GM19043 (cell line): ENCODE results near the gene COPE.
"Not testable (repeated sequence)": the region's sequence is repeated elsewhere in the genome, so short reads cannot be mapped to it uniquely, and the experiment has no call there.

Source experiments
- ATAC-seq: cut with Tn5 transposase; IDR thresholded peaks from one replicate; pipeline ENCODE4 v1.9.1; 2021; ENCODE audit warnings: low read depth; ENCODE audit not compliant: unreplicated experiment

The COPE gene

DNA sequence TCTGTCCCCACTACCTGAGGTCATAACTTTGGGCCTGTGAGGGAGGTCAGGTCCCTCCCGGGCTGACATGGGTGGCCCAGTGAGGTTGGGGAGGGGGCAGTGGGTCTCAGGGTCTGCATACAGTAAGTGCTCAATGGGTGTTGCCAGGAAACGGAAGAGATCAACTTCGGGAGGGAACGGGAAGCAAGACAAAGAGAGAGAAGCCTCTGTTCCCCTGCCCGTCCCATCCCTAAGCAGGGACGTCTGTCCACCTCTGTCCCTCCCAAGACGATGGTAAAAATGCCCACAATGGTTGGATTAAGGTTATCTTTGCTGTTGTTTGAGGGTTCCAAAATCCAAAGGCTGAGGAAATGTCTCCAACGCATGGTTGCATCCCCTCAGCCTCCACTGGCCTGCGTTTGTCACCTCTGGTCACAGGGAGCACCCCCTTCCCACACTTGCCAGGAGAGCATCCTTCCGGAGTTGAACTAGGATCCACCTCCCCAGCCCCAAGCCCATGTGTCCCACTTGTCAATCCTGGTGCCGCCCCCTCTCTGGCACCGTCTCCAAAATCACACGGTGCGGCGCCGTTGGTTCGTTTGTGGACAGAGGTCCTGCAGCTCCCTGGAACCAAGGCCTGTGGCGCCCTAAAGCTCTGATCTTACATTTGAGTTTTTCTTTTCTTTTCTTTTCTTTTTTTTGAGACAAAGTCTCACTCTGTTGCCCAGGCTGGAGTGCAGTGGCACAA is 22.6 kb upstream of the COPE start:
- ATAC-seq = no peak

DNA sequence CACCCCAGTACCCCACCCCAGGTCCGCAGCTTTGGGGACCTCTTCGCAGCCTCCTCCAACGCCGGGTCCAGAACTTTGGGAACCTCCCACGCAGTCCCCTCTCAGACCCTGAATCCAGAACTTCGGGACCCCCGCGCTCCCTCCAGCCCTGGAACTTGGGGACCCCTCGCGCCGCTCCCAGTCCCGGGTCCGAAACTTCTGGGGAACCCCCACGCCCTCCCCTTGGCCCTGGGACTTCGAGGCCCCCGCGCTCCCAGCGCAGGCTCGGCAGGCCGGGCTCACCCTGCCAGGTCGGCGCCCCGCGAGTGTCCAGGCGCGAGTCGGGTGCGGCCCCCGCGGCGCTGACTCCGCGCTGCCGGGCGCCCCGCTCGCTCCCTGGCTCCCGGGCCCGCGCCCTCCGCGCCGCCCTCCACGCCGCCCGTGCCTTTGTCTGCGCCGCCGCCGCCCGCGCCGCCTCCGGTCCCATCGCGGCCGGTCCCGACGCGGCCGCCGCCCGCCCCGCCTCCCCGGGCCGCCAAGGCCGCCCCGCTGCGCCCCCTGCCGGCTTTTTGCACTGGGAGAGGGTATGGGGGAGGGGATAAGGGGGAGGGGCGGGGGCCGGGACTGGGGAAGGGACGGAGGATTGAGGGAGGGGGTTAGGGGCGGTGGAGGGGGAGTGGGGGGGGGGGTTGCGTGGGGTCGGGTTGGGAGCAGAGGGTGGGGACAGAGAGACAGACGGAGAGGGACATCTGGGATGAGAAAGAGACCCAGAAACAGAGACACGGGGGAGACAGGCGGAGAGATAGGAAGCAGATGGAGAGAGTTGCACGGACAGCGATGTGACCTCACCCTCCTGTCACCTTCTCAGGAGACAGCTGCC is 21.8 kb upstream of the COPE start, which contains the start of gene HOMER3:
Gene HOMER3, minus strand, starts transcription at position 449 of the 859 bp plus-strand sequence. CDS start 2,235 bp downstream, outside the sequence.
- no peak for ATAC-seq

DNA sequence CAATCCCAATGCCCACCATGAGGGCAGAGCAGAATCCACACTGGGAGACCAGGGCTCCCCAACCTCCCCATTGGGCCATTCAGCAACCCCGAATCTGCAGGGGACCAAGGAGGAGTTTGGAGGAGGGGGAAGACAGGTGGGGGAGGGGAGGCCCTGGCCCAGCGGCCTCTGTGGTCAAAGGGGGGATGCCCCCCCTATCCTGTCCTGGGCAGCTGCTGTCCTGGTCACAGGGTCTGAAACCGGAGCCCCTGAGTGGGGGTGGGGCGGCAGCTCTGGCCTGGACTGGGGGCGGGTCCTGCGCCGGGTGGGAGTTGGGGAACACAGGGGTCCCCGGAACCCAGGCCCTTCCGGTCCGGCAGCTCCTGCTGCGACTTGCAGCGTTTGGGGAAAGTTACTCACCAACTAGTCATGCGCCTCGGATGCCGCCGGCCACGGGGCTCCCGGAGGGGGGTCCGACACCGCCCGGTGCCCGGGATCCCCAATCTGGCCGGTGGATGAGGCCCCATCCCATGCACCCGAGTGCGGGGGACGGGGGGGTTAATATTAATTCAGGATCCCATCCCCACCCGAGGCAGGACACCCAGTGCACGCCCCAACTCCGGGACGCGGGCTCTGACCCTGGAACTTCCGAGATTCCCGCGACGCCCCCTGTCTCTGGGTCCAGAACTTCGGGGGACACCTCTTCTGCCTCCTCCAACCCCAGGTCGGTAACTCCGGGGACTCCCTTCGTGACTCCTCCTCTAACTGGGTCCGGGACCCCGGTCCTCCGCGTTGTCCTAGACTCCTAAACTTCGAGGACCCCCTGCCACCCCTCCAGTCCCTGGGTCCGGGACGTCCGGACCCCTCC is 21.0 kb upstream of the COPE start:
- no peak for ATAC-seq

DNA sequence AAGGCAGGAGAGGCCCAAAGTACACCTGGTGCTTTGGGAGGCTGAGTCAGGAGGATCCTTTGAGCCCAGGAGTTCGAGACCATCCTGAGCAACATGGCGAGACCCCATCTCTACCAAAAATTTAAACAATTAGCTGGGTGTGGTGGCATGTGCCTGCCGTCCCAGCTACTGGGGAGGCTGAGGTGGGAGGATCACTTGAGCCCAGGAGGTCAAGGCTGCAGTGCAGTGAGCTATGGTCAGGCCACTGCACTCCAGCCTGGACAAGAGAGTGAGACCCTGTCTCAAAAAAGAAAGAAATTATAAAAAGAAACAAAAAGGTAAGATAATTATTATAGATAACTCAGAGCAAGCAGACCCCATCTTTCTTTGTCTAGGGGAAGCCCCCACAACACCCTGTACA is 20.0 kb upstream of the COPE start:
- ATAC-seq = no peak

DNA sequence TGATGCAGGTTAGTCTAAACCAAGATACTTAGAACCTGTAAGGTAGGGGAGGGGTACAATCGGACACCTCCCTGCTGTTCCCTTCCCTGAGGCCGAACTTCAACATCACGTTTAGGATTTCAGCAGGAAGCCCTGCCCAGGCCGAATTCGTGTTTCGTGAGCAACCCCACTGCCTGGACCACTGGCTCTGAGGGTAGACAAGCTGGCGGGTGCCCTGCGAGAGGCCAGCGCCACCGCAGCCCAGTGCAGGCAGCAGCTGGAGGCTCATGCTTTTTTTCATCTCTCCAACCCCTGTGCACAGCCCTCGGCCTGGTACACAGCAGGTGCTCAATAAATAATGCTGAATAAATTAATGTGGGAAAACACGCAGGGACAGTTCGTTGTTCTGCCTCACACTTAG is 14.1 kb upstream of the COPE start:
- no peak for ATAC-seq

DNA sequence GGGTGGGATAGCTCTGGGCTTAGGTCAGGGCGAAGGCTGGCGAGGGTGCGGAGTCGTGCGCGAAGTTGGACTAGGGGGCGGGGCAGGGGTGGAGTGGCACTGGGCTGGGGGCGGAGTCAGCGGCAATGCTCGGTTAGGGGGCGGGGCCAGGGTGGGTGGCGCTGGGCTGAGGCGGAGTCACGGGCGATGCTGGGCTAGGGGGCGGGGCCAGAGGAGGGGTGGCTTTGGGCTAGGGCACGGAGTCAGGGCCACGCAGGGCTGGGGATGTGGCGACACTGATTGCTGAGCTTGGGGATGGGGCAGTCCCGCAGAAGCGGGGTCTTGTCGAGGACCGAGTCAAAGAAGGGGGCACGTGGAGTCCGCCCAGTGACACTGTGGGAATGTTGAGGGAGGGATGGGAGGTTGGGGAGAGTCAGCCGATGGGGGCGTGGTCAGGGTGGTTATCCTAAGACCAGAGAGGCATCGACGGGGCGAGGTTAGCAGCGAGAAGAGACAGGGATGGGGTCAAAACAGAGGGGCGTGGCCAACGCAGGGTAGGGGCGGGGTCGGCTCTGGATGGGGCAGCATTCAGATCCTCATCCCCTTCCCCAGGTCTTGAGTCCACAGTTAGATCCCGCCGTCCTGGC is 13.1 kb upstream of the COPE start:
- no peak for ATAC-seq

DNA sequence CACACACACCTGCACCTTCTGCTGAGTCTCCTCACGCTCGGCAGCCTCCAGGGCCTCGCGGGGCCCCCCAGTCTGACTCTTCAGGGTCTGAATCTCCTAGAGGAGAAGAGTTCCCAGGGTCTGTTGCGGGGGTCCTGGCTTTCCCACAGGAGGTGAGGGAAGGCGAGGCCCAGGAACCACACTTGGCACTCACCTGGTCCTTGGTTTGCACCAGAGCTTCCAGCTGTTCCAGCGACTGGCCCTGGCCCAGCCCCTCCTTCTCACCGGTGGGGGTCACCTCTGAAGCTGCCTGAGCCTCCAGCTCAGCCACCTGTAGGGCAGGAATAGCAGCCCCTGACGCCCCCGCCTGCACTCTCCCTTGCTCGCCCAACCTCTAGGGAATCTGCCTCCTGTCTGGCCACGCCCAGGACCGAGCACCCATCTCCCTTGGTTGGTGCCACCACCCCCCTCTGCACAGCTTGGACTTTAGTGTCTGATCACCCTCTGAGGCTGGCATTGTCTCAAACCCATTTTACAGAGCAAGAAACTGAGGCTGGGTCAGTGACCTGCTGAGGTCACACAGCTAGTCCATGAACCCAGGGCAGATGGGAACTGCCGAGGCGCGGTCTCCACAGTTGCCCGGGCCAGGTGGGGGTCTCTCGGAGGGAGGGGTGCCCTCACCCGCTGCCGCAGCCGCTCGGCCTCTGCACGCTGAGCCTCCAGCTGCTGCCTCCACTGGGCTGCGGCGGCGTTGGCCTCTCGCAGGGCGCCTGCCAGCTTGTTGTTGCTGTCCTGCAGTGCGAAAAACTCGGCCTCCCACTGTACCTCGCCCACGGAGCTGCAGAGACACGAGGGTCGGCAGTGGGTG is 12.4 kb upstream of the COPE start:
- ATAC-seq = no peak

DNA sequence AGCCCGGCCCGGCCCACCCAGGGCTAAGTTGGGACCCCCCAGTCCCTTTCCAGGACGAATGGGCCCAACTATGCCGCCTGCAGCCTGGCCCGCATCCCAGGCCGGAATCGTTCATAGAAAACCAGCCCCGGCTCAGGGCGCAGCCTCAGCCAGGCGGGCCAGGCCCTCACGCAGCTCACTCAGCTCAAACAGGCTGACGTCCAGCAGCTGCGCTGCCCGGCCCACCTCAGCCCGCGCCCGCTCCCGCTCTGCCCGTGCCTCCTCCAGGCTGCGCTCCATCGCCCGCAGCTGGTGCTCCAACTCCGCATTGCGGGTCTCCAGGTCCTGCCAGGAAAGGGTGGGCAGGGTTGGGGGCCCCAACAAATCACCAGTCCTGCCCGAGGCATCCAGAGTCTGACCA is 10.1 kb upstream of the COPE start:
- ATAC-seq = no peak

DNA sequence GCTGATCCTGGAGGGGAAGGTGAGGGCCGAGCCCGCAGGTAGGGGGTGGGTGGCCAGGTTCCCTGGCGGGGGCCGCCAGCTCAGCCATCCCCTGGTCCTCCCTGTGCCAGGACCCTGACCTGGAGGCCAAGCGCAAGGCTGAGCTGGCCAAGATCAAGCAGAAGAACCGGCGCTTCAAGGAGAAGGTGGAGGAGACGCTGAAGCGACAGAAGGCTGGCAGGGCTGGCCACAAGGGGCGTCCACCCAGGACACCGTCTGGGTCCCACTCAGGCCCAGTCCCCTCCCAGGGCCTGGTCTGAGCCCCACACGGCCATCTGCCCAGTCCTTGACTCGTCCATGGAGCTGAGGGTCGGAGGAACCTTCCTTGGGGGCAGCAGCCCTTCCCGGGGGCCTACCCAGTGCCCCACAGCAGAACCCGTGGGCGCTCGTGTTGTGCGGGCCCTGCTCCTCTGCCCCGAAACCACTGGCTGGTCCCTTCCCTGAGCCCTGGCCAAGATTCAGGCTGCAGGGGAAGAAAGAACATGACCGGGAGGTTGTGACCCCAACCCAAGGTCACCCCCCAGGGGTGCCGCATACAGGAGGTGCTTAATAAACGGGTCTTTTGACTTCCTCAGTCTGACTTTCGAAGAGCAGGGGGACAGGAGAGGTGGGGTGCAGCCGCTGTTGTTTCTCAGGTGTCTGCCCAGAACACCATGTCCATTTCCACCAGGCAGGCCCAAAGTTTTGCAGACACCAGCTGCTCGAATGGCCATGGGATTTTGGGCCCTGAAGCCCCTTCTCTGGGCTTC is 9.0 kb upstream of the COPE start:
- ATAC-seq = no peak

DNA sequence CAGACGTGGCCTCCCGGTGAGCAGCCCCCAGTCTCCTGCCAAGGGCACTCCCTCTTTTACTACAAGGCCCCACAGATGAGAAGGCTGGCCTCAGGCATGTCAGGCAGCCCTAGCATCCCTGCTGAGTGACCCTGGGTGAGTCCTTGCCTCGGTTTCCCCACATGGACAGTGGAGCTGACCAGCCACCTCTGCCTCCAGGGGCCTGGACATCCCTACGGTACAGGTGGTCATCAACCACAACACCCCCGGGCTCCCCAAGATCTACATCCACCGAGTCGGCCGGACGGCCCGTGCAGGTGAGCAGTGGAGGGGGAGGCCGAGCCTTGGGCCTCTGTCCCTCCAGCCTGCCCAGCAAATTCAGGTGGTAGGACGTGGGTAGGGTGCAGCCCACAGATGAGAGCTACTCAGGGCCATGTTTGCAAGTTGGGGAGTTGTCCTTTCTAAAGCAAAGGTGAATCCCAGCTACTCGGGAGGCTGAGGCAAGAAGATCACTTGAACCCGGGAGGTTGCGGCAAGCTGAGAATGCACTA is 5.6 kb upstream of the COPE start:
- ATAC-seq = no peak

DNA sequence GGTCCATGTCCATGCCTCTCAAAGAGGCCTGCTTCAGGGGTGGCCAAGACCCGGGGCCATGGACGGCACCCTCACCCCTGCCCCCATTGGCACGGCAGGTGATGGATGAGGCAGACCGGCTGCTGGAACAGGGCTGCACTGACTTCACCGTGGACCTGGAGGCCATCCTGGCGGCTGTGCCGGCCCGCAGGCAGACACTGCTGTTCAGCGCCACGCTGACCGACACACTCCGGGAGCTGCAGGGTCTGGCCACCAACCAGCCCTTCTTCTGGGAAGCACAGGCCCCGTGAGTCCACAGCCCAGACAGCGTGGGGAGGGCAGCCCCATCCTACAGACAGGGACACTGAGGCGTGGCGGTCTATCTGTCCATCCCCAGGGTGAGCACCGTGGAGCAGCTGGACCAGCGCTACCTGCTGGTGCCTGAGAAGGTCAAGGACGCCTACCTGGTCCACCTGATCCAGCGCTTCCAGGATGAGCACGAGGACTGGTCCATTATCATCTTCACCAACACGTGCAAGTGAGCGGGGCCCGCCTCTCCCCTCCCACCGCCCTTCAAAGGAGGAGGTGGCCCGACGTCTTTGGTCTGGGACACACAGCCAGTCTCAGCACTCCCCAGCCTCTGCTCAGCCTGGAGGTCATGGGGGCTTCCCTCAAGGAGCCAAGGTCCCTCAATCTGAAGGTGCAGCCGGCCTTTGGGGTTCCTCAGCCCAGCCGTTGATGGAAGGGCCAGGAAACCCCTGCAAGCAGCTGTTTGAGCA is 3.2 kb upstream of the COPE start:
- no peak for ATAC-seq

DNA sequence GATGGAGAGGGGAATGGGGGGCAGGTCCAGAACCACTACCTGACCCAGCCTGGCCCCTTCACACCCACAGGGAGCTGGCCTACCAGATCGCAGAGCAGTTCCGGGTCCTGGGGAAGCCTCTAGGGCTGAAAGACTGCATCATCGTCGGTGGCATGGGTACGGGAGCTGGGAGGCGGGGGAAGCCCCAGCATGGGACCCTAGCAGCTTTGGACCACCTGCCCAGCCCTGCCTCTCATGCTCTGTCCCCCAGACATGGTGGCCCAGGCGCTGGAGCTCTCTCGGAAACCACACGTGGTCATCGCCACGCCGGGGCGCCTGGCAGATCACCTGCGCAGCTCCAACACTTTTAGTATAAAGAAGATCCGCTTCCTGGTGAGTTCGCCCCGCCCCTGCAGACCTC is 2.4 kb upstream of the COPE start:
- ATAC-seq = no peak

DNA sequence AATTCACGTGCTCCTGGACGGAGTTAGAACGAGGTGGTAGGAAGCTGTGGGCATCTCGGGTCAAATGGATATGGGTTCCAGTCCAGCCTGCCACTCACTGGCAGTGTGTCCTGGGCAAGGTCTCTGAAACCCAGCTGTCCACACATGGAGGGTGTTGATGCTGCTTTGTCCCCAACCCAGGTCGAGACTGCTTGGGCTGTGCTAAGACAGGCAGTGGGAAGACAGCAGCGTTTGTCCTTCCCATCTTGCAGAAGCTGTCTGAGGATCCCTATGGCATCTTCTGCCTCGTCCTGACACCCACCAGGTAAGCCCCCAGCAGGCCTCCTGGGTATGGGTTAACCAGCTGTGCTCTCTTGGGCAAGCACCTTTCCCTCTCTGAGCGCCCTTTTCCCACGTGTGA is 1.2 kb upstream of the COPE start:
- no peak for ATAC-seq

DNA sequence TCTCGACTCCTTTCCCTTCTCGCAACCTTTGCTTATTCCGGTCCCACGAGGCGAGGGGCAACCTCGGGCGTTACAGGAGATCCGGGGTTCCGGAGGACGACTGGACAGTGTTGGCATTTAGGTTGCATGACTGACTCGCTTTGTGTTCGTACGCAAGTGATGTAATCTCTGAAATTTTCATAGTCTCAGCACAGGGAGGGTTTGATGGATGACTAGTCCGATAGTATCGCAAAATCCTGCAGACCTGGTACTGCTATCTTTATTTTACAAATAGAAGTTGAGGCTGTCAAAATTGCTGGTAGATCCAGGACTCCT is 670 bp upstream of the COPE start:
- no peak for ATAC-seq

DNA sequence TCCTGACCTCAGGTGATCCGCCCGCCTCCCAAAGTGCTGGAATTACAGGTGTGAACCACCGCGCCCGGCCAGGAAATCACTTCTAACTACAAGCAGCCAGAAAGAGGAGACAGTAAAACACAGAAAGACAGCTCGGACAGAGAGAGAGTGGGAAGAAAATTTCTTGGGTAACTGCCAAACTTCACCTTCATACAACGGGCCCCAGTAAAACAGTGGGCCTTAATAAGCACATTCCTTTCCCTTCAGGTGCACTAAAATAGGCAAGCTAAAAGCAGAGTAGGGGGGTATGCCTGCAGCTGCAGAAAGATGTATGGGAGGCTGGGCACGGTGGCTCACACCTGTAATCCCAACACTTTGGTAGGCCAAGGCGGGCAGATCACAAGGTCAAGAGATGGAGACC is 1.6 kb downstream of the COPE start:
- ATAC-seq = not testable (repeated sequence)

DNA sequence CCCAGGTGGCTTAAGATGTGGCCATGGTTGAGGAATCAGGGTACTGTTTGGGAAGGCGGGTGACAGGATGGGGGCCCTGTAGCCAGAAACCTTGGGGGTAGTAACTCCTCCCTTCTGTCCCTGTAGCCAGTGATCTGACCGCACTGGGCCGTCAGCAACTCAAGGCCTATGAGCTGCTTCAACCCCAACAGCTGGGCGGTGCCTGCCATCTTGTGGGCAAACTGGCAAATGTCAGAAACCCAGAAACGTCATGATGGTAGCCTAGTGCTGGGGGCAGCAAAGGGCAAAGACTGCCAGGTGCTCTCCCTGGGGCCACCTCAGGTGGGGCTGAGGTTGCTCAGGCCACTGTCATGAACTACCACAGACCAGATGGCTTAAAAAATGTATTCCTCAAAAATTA is 3.5 kb downstream of the COPE start:
- no peak for ATAC-seq

DNA sequence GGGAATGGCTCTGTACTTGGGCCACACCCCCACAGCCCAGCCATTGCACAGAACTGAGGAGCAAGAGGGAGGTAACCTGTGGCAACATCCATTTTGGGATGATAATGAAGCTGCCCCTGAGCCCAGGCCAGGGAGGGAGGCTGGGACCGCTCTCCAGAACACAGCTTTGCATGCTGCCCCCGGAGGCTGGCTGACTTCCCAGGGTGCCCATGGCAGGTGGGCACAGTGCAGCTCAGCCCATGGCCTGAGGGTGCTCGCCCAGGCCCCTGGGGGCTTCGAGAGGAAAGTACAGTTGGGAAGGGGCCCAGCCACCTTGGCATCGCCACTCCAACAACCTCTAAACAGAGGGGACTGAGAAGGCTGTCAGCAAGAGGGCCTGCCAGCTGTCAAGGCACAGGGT is 5.7 kb downstream of the COPE start:
- ATAC-seq = no peak

DNA sequence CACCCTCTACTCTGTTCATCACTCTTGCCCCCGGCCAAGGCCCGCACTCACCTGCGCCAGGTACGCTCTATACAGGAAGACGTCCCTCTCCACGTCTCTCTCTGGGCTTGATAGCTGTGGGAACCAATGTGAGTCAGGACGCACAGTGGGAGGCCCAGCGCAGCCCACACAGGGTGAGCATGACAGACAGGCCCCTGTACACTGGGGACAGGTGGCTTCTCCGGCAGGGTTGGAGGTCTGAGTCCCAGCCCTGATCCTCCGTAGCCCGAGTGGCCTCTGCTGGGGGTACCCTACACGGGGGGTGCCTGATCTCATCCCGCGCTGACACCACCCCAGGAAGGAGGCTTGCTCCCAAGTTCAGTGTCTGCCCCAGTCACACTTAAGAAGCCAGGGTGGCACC is 6.3 kb downstream of the COPE start:
- ATAC-seq = no peak
